HCT116 (cell line): ENCODE results near the gene CDCP1. TPM values are rescaled to one million over a fixed set of nuclear protein-coding genes. Genes with fewer than 3 reads are reported as not detected.

Experiments
- ATAC-seq: fragments of 200-7000 bp; cut with Tn5 transposase; 2 replicates; pipeline ENCODE4 v1.9.1; 2020; ENCODE audit warnings: mild to moderate bottlenecking, moderate library complexity
- BruUV-seq: library from RNA; stranded (reverse); fragments of 400-500 nt; replicated peaks from 2 replicates; lab custom pipeline; 2021; lab: Mats Ljungman, UMichigan
- CTCF ChIA-PET: fragments of 300-600 bp; sonication (Branson Sonifier 250); formaldehyde crosslinking; loops from one replicate; lab custom pipeline; 2021; ENCODE audit warnings: antibody characterized with exemption; lab: Charles Lee
- POLR2A ChIA-PET: fragments of 300-600, 350-600 bp; sonication (Branson Sonifier 250); formaldehyde crosslinking; loops from one replicate; lab custom pipeline; 2021; ENCODE audit warnings: antibody characterized with exemption; lab: Charles Lee
- RAD21 ChIA-PET, 2 experiments: fragments of 300-600 bp; sonication (Branson Sonifier 250); formaldehyde crosslinking; loops; one replicate each; lab custom pipeline; 2023; ENCODE audit warnings: low total read pairs in 2 of 2; ENCODE audit not compliant: uncharacterized antibody in 2 of 2, unreplicated experiment in 2 of 2, low non-redundant PET in 1 of 2; lab: Charles Lee
- DNase-seq: peaks from one replicate; pipeline ENCODE4 v3.0.0-alpha.2; 2010; ENCODE audit warnings: low read depth, low spot score
- H2AFZ ChIP-seq: fragments of 200-600 bp; shearing (Covaris generic), sonication (generic); 2 replicates; pipeline ENCODE4 v1.6.1; 2017; ENCODE audit warnings: low read depth, mixed run types, mixed read lengths, antibody characterized with exemption, low read length; ENCODE audit not compliant: poor library complexity, severe bottlenecking
- H3K27ac ChIP-seq: 2 replicates; pipeline ENCODE4 v1.5.1; 2012; ENCODE audit warnings: low read depth, low read length
- H3K27me3 ChIP-seq: fragments of 200-600 bp; sonication (generic); 2 replicates; pipeline ENCODE4 v1.6.1; 2016; ENCODE audit warnings: mixed run types, low read length, mixed read lengths; ENCODE audit not compliant: insufficient read depth
- H3K36me3 ChIP-seq, 2 experiments: fragments of 200-500 bp in 1 of 2; fragments of 200-600 bp in 1 of 2; sonication (Bioruptor generic) in 1 of 2; sonication (generic) in 1 of 2; 2 replicates each; pipeline versions ENCODE4 v1.5.1 to v1.6.1; 2014 to 2016; ENCODE audit warnings: low read length in 2 of 2, inconsistent platforms in 1 of 2, mixed read lengths in 1 of 2, mixed run types in 1 of 2; ENCODE audit not compliant: insufficient read depth in 2 of 2, control insufficient read depth in 1 of 2
- H3K4me1 ChIP-seq, 2 experiments: fragments of 200-600 bp in 1 of 2; sonication (generic) in 1 of 2; 2 replicates each; pipeline versions ENCODE4 v1.5.1 to v1.6.1; 2012 to 2017; ENCODE audit warnings: low read length in 2 of 2, inconsistent platforms in 1 of 2, mild to moderate bottlenecking in 1 of 2, mixed read lengths in 1 of 2, mixed run types in 1 of 2, moderate library complexity in 1 of 2; ENCODE audit not compliant: insufficient read depth in 2 of 2, control insufficient read depth in 1 of 2
- H3K4me2 ChIP-seq: fragments of 200-600 bp; sonication (generic); 2 replicates; pipeline ENCODE4 v1.6.1; 2017; ENCODE audit warnings: mixed run types, low read length, mixed read lengths
- H3K4me3 ChIP-seq, 2 experiments: fragments of 200-600 bp in 1 of 2; sonication (generic) in 1 of 2; replicated peaks in 1 of 2; 2 replicates each; pipeline ENCODE4 v1.5.1; 2011 to 2016; ENCODE audit warnings: low read length in 2 of 2, control low read depth in 1 of 2, low read depth in 1 of 2, mild to moderate bottlenecking in 1 of 2, mixed read lengths in 1 of 2, mixed run types in 1 of 2
- H3K79me2 ChIP-seq: fragments of 200-600 bp; sonication (generic); 2 replicates; pipeline ENCODE4 v1.6.1; 2017; ENCODE audit warnings: mild to moderate bottlenecking, mixed run types, low read length, moderate library complexity, mixed read lengths; ENCODE audit not compliant: insufficient read depth
- H3K9ac ChIP-seq: fragments of 200-600 bp; sonication (generic); 2 replicates; pipeline ENCODE4 v1.6.1; 2016; ENCODE audit warnings: low read length, mixed read lengths
- H3K9me2 ChIP-seq: fragments of 200-600 bp; sonication (generic), shearing (Covaris generic); 2 replicates; pipeline ENCODE4 v1.6.1; 2017; ENCODE audit warnings: mixed run types, mild to moderate bottlenecking, moderate library complexity; ENCODE audit not compliant: insufficient read depth
- H3K9me3 ChIP-seq, 2 experiments: fragments of 200-500 bp in 1 of 2; fragments of 200-600 bp in 1 of 2; sonication (Bioruptor generic) in 1 of 2; sonication (generic) in 1 of 2; 2 replicates each; pipeline ENCODE4 v1.6.1; 2014 to 2017; ENCODE audit warnings: low read length in 2 of 2, mixed read lengths in 2 of 2, inconsistent platforms in 1 of 2, low read depth in 1 of 2, mild to moderate bottlenecking in 1 of 2, mixed run types in 1 of 2, moderate library complexity in 1 of 2; ENCODE audit not compliant: control insufficient read depth in 1 of 2, insufficient read depth in 1 of 2
- H4K20me1 ChIP-seq: fragments of 200-600 bp; sonication (generic), shearing (Covaris generic); 2 replicates; pipeline ENCODE4 v1.6.1; 2017; ENCODE audit warnings: mixed run types, mild to moderate bottlenecking, moderate library complexity; ENCODE audit not compliant: insufficient read depth
- CBX3 ChIP-seq: IDR thresholded peaks from 2 replicates; pipeline ENCODE4 v1.6.1; 2012; ENCODE audit warnings: low read depth
- FOSL1 ChIP-seq: IDR thresholded peaks from 2 replicates; pipeline ENCODE4 v1.6.1; 2012; ENCODE audit warnings: low read depth
- JUND ChIP-seq: IDR thresholded peaks from 2 replicates; pipeline ENCODE4 v1.6.1; 2012
- SP1 ChIP-seq: IDR thresholded peaks from 2 replicates; pipeline ENCODE4 v1.6.1; 2012; ENCODE audit warnings: low read depth
- TCF7L2 ChIP-seq: IDR thresholded peaks from 2 replicates; pipeline ENCODE4 v1.7.0; 2011; ENCODE audit warnings: borderline replicate concordance, inconsistent platforms; ENCODE audit not compliant: insufficient read depth, insufficient read length; ENCODE audit errors: extremely low read depth
- YY1 ChIP-seq: IDR thresholded peaks from 2 replicates; pipeline ENCODE4 v1.6.1; 2011; ENCODE audit warnings: low read length, low read depth, moderate library complexity, mild to moderate bottlenecking; ENCODE audit not compliant: insufficient replicate concordance; ENCODE audit errors: extremely low read depth
- ZNF274 ChIP-seq: fragments of 200-500 bp; sonication (Bioruptor generic); IDR thresholded peaks from 2 replicates; pipeline ENCODE4 v1.6.1; 2014; ENCODE audit warnings: mild to moderate bottlenecking, low read depth, low read length, inconsistent platforms
- intact Hi-C: fragments of 100-400 bp; cut with micrococcal nuclease; formaldehyde crosslinking; loops from 2 replicates; pipeline ENCODE4 v1.10.0; 2022
- total RNA-seq: library from RNA; stranded (reverse); gene quantifications from one replicate; pipeline ENCODE4 v1.2.1, GENCODE V29; 2021; ENCODE audit not compliant: unreplicated experiment
- TF ChIP-seq, protein P1 (sequence below), 3 experiments: fragments of 200-600 bp in 1 of 3; sonication (generic) in 1 of 3; IDR thresholded peaks in 2 of 3; conservative IDR thresholded peaks in 1 of 3; 2 replicates each; pipeline ENCODE4 v1.5.1; 2012 to 2017; ENCODE audit warnings: low read depth in 2 of 3, low read length in 2 of 3, antibody characterized with exemption in 1 of 3, borderline replicate concordance in 1 of 3, control low read depth in 1 of 3, mild to moderate bottlenecking in 1 of 3, mixed read lengths in 1 of 3, mixed run types in 1 of 3, moderate library complexity in 1 of 3; ENCODE audit not compliant: insufficient read depth in 1 of 3

CDCP1 gene
- total RNA-seq, 1 experiment from 2014 or later, result 196 TPM

DNA sequence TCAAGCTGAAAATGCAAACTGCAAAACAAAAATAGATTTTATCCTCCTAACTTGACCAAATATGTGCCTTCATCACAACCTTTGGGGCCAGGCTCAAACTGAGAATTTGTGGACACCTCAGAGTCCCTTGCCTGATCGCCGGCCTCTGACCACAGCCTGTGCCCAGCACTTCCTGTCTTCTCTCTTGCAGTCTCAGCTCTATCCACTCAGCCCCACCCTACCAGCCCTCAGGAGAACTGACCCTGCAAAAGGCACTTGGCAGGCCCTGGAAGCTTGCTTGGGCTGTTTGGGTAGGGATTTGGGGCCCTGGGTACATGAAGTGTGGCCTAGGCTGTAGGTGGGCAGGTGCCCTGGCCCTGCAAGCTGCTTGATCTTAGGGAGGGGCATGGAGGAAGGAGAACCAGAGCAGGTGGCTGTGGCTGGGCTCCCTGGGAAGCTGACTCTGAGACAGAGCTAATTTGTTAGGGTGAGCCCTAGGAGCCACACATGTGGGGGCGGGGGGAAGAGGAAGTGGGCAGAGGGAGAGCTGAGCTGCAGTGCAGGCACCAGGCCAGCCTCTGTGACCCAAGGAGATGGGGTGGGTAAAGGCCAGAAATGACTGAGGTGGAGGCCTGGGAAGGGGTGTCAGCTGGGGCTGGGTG lies 111.4 kb downstream of the CDCP1 start:
- Histone ChIP-seq H3K4me3 (no peak overlapping the region), H3K9ac (no peak overlapping the region), H3K79me2 (no peaks in the 10 kb centered on the region), H3K36me3 (no peaks in the 10 kb centered on the region), H3K4me2 (no peak overlapping the region), H3K27ac (no peak overlapping the region), H3K27me3 (no peaks in the 10 kb centered on the region), H4K20me1 (no peaks in the 10 kb centered on the region), H2AFZ (no peak overlapping the region), H3K9me3 (no peaks in the 10 kb centered on the region), H3K9me2 (no peaks in the 10 kb centered on the region), H3K4me1 (peaks cover 0 to 11% of the 10 kb centered on the region in 2 experiments; a peak in 2 of 4 replicates)
- RAD21 ChIA-PET, result interaction anchor here in 1 of 2 experiments (0.6 kb wide), 1 partner anchor 701 kb away, joined by 3 read pairs; no protein-coding TSS in a partner anchor
- DNase-seq (no peak), ATAC-seq (no peak)
- TF ChIP-seq FOSL1 (no peak), TCF7L2 (no peak), ZNF274 (no peak)
- TF ChIP-seq, protein P1, sequence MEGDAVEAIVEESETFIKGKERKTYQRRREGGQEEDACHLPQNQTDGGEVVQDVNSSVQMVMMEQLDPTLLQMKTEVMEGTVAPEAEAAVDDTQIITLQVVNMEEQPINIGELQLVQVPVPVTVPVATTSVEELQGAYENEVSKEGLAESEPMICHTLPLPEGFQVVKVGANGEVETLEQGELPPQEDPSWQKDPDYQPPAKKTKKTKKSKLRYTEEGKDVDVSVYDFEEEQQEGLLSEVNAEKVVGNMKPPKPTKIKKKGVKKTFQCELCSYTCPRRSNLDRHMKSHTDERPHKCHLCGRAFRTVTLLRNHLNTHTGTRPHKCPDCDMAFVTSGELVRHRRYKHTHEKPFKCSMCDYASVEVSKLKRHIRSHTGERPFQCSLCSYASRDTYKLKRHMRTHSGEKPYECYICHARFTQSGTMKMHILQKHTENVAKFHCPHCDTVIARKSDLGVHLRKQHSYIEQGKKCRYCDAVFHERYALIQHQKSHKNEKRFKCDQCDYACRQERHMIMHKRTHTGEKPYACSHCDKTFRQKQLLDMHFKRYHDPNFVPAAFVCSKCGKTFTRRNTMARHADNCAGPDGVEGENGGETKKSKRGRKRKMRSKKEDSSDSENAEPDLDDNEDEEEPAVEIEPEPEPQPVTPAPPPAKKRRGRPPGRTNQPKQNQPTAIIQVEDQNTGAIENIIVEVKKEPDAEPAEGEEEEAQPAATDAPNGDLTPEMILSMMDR (IDR thresholded peaks at IDR 0.05 in 2 of 3, conservative IDR thresholded peaks at IDR 0.05 in 1 of 3; ENCODE audit: borderline replicate concordance in 1 of 3, insufficient read depth in 1 of 3, low read depth in 2 of 3, low read length in 2 of 3), result no peak
- POLR2A ChIA-PET, result no interaction called here
- intact Hi-C loops, result loop anchor here (5.0 to 10.0 kb wide), 3 partner anchors 798 to 1043 kb away; no protein-coding TSS in a partner anchor
- no TSS peak for BruUV-seq
- CTCF ChIA-PET, result no interaction called here

GRCh38 chr3:45033791-45034190 lies 112.4 kb downstream of the CDCP1 start:
- H3K9me2 ChIP-seq, result no peaks in the 10 kb centered on the region
- H3K27me3 ChIP-seq, result no peaks in the 10 kb centered on the region
- ChIA-PET CTCF (no interaction called here), RAD21 (no interaction called here), POLR2A (interaction anchor here (0.6 kb wide), 1 partner anchor 626 kb away, joined by 4 read pairs; no protein-coding TSS in a partner anchor)
- no peaks in the 10 kb centered on the region for H3K9me3 ChIP-seq
- H2AFZ ChIP-seq, result no peak overlapping the region
- no peaks in the 10 kb centered on the region for H3K36me3 ChIP-seq
- no peaks in the 10 kb centered on the region for H3K79me2 ChIP-seq
- no peak overlapping the region for H3K4me2 ChIP-seq
- H3K27ac ChIP-seq, result no peak overlapping the region
- no peak for ATAC-seq
- no peak for TF ChIP-seq CBX3
- no peak for TF ChIP-seq JUND
- TF ChIP-seq SP1, result no peak
- TF ChIP-seq YY1, result no peak
- no peak for TF ChIP-seq TCF7L2
- intact Hi-C loops, result loop anchor here (10.0 kb wide), 1 partner anchor 891 kb away; no protein-coding TSS in a partner anchor
- no TSS peak for BruUV-seq
- peaks cover 0 to 11% of the 10 kb centered on the region in 2 experiments; a peak in 2 of 4 replicates for H3K4me1 ChIP-seq
- no peaks in the 10 kb centered on the region for H4K20me1 ChIP-seq
- H3K9ac ChIP-seq, result no peak overlapping the region
- no peak for DNase-seq
- H3K4me3 ChIP-seq, result no peak overlapping the region

Other genes with a start within 250 kb of the CDCP1 start
- 61.1 TPM for gene ZDHHC3, start 170.2 kb downstream of the CDCP1 start, total RNA-seq
- gene EXOSC7, start 170.1 kb downstream of the CDCP1 start, total RNA-seq, result 72.6 TPM
- 0.57 TPM for gene CLEC3B, start 120.1 kb downstream of the CDCP1 start, total RNA-seq
- gene TMEM158, start 79.9 kb upstream of the CDCP1 start, total RNA-seq, result 25.8 TPM
- gene LARS2, start 242.2 kb upstream of the CDCP1 start, total RNA-seq, result 28.6 TPM